KOPT-K1 (cell line): ENCODE measurements around the gene TPSG1.
"Not testable (repeated sequence)": the region's sequence is repeated elsewhere in the genome, so short reads cannot be mapped to it uniquely, and the experiment has no call there.

Experiments
- H3K27ac ChIP-seq: fragments of 200-600 bp; sonication (generic); 2 replicates; pipeline ENCODE4 v1.5.1; 2016; ENCODE audit warnings: antibody characterized with exemption, mild to moderate bottlenecking, low read depth, low read length; ENCODE audit not compliant: poor library complexity, severe bottlenecking
- H3K36me3 ChIP-seq: fragments of 200-600 bp; sonication (generic); 2 replicates; pipeline ENCODE4 v1.5.1; 2017; ENCODE audit warnings: antibody characterized with exemption, mild to moderate bottlenecking, low read length, moderate library complexity; ENCODE audit not compliant: insufficient read depth
- H3K9me3 ChIP-seq: fragments of 200-600 bp; sonication (generic); 2 replicates; pipeline ENCODE4 v1.5.1; 2017; ENCODE audit warnings: antibody characterized with exemption, low read length, mild to moderate bottlenecking; ENCODE audit not compliant: insufficient read depth, poor library complexity, severe bottlenecking

TPSG1 gene

DNA sequence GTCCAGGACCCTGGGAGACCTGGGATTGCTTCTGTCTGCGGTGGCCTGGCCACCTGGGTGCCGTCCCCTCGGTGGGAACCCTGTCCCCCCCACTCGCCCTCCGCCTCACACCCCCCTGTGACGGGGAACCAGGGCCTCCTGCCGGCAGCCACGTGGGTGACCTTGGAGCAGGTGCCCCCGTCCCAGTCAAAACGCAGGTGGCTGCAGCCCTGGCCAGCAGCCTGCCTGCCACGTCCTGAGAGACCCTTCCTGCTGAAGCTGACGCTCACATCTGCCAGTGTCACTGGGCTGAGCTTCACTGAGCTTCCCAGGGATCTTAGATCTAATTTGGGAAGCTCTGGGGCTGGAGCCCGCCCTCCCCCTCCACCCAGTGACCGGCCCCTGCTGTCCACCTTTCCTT, 1.6 kb upstream of the TPSG1 start:
- H3K36me3 ChIP-seq, H3K9me3 ChIP-seq, H3K27ac ChIP-seq: not testable (repeated sequence)

DNA sequence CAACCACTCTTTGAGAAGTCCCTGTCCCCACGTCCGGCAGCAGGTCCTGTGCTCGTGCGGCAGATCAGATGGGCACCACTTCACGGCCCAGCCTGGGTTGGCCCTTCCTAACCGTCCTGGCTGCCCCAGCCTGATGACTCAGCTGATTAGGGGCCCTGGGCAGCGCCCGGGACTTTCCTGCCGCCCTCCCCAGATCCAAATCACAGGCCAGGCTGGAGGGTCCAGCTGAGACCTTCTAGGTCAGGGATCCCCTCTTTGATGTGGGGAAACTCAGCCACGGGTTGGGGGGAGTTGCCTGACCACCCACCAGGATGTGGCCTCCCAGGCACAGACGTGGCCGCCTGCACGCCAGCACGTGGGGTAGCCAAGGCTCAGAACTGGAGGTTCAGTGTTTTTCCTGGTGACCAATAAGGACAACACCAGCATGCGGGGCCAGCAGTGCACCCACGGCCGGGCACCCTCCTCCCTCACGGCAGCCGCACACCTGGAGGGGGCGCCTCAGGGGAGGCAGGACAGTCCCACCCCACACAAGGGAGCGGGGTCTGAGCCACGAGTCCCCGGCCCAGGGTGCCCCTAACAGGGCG, 752 bp upstream of the TPSG1 start:
- H3K9me3 ChIP-seq, H3K36me3 ChIP-seq, H3K27ac ChIP-seq: not testable (repeated sequence)

DNA sequence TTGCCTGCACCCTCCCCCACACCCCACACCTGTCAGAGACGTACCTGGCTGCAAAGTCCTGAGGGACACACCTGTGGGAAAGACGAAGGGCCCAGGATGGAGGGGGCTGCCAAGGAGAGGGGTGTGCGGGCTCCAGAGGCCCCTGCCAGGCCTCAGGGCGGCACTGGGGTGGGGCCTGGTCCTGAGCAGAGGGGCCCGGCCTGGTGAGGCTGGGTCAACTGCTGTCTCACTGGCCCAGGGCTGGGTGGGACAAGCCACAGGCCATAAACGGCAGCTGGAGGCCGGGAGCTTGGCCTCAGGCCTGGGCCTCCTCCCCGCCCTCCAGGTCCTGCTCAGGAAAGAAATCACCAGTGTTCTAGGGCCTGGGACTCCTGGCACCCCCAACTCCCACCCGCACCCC, 510 bp downstream of the TPSG1 start:
- Histone ChIP-seq H3K9me3 (no peaks in the 10 kb centered on the region), H3K36me3 (no peaks in the 10 kb centered on the region), H3K27ac (no peak overlapping the region)

DNA sequence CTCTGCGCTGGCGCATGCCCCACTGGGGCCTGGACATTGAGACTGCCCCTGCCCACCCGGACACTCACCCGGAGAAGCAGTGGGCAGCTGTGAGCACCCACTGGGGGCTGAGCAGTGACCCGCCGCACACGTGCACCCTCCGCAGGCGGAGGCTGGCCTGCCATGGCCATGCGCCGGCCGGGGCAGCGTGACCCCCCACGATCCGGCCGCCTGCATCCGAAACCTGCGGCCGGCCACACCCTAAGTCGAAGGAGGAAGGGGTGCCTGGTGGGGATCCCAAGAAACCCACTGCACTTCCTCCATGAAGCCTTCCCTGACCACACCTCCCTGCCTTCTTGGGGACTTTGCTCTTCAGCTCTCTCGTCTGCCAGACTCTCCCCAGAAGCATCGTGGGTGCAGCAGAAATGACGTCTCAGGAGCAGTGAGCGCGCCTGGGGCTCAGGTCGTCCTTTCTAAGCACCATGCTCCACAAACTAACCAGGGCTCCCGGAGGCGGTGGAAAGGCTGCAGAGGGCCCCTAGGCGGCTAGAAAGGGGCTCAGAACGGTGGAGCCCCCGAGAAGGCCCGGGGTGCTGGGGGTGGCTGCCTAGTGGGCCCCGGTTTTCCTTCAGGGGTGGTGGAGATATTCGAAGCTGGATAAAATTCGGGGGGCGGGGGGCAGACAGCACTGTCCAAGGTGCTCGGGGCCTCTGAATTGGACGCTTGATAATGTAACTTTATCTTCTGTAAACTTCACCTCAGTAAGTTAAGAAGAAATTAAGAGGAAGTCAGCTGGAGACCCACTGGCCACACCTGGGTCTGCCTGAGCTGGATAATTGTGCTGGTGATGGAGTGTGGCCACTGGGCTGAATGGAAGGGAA, 1.5 kb downstream of the TPSG1 start:
- H3K27ac ChIP-seq: no peak overlapping the region
- H3K9me3 ChIP-seq: no peaks in the 10 kb centered on the region
- no peaks in the 10 kb centered on the region for H3K36me3 ChIP-seq

DNA sequence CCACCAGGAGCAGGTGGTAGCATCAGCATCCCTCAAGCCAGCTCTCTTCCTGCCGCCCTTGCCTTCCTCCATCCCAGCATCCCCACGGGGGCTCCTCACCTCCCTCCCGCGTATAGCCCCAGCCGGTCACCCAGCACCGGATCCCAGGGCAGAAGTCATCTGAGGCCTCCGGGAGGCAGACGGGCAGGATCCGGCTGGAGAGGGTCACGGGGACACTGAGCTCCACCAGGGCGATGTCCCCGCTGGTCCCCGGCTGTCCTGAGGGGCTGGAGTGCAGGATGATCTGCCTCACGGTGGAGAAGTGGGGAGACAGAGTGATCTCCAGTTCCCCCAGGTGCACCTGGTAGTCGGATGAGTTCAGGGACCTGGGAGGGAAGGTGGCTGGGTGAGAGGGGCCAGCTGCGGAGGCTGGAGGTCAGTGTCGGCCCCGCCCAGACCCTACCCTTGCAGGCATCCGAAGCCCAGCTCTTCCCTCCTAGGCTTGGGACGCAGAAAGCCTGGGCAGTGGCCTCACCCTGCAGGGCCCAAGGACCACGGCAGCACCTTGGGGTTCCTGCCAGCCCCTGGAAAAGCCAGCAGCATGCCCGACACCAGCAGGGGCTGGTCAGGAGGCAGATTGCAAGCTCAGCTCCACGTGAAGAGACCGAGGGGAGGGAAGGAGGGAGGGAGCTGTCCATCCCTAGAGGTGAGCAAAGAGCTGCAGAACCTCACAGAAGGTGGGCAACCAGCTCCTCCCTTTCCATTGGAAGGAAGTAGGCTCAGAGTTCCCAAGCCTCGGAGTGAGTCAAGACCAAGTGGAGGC, 2.3 kb downstream of the TPSG1 start:
- Histone ChIP-seq H3K36me3 (no peaks in the 10 kb centered on the region), H3K9me3 (no peaks in the 10 kb centered on the region), H3K27ac (no peak overlapping the region)

DNA sequence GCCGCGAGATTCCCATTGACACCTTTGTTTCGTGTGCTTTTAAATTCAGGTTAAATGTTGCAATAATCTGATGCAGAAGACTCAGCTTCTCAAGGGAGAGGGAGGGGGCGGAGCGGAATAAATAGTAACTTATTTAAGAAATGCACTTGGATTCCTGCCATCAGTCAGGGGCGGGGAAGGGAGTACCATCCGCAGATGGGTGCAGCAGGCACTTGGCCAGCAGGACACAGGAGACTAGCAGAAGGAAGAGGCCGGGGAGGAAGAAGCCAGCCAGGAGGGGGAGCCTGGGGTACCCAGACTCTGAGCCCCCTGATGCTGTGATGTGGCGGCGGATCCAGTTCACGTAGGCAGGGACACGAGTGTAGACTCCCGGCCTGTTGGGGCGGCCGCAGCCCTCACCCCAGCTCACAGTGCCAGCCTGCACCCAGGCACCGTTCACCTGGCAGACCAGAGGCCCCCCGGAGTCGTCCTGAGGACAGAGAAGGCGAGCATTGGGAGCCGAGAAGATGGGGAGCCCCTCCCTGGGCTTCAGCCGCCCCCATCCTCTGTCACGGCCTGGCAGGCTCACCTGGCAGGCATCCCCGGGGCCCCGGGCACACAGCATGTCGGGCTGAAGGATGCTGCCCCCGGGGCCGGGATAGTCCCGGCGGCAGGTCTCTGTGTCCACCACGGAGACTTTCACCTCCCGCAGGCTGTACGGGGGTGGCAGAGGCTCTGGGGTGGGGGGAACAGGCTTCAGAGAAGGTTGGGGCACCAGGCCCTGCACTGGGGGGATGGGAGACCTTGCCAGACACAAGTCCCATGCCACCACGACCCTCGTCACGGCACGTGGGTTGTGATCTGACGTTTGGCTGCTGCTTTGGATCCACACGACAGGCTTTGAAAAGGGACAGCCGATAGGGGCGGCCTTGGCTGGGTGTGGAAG, 3.2 kb downstream of the TPSG1 start:
- Histone ChIP-seq H3K36me3 (no peaks in the 10 kb centered on the region), H3K9me3 (no peaks in the 10 kb centered on the region), H3K27ac (no peak overlapping the region)

DNA sequence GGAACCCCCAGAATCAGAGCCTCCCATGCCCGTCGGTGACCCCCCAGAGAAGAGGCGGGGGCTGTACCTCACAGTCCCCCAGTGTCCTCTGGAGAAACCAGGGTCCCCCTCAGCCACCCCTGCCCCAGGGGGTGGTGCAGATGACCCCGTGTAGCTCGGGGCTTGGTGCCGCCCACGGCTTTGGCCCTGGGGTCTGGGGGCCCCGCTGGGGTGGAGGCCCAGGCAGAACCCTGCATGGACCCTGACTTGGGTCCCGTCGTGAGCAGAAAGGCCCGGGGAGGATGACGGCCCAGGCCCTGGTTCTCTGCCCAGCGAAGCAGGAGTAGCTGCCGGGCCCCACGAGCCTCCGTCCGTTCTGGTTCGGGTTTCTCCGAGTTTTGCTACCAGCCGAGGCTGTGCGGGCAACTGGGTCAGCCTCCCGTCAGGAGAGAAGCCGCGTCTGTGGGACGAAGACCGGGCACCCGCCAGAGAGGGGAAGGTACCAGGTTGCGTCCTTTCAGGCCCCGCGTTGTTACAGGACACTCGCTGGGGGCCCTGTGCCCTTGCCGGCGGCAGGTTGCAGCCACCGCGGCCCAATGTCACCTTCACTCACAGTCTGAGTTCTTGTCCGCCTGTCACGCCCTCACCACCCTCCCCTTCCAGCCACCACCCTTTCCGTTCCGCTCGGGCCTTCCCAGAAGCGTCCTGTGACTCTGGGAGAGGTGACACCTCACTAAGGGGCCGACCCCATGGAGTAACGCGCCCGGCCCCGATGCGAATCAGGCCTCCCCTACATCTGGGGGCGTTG, 4.0 kb downstream of the TPSG1 start:
- no peak overlapping the region for H3K27ac ChIP-seq
- no peaks in the 10 kb centered on the region for H3K36me3 ChIP-seq
- H3K9me3 ChIP-seq: no peaks in the 10 kb centered on the region

DNA sequence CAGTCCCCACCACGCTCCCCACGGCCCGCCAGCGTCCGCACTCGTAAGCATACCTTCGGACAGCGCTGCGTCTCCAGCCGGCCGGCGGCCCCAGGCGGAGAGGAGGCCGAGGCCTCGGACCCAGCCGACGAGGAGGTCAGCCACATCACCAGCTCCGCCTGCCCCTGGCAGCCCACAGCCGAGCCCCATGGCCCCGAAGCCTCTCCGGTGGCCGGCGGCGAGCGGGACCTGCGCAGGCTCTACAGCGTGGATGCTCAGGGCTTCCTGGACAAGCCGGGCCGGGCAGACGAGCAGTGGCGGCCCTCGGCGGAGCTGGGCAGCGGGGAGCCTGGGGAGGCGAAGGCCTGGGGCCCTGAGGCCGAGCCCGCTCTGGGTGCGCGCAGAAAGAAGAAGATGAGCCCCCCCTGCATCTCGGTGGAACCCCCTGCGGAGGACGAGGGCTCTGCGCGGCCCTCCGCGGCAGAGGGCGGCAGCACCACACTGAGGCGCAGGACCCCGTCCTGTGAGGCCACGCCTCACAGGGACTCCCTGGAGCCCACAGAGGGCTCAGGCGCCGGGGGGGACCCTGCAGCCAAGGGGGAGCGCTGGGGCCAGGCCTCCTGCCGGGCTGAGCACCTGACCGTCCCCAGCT, 4.9 kb downstream of the TPSG1 start:
- Histone ChIP-seq H3K9me3 (no peaks in the 10 kb centered on the region), H3K36me3 (no peaks in the 10 kb centered on the region), H3K27ac (no peak overlapping the region)

DNA sequence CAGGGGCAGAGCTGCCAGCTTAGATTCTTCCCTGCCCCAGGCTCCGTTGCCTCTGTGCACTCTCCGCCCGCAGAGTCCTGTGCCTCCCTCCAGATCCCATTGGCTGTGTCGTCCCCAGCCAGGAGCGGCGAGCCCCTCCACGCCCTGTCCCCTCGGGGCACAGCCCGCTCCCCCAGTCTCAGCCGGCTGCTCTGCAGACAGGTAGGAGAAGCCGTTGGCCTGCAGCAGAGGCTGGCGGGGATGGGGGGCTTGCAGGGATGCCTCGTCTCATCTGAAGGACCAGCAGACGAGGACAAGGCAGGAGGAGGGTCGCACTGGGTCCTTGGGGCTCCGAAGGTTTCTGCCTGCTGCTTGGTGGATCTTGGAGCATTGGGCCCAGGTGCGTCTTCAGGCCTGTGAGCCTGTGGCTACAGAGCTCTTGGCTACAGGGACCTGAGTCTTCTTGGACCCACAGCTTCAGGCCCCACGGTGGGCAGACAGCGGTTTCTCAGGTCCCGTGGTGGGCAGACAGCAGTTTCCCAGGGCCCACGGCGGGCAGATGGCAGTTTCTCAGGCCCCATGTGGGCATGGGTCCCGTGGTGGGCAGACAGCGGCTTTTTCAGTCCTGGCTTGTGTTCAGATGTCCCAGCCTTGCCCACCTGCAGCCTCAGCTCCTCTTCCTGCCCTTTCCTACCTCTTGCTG, 6.0 kb downstream of the TPSG1 start:
- Histone ChIP-seq H3K27ac (no peak overlapping the region), H3K9me3 (no peaks in the 10 kb centered on the region), H3K36me3 (no peaks in the 10 kb centered on the region)

DNA sequence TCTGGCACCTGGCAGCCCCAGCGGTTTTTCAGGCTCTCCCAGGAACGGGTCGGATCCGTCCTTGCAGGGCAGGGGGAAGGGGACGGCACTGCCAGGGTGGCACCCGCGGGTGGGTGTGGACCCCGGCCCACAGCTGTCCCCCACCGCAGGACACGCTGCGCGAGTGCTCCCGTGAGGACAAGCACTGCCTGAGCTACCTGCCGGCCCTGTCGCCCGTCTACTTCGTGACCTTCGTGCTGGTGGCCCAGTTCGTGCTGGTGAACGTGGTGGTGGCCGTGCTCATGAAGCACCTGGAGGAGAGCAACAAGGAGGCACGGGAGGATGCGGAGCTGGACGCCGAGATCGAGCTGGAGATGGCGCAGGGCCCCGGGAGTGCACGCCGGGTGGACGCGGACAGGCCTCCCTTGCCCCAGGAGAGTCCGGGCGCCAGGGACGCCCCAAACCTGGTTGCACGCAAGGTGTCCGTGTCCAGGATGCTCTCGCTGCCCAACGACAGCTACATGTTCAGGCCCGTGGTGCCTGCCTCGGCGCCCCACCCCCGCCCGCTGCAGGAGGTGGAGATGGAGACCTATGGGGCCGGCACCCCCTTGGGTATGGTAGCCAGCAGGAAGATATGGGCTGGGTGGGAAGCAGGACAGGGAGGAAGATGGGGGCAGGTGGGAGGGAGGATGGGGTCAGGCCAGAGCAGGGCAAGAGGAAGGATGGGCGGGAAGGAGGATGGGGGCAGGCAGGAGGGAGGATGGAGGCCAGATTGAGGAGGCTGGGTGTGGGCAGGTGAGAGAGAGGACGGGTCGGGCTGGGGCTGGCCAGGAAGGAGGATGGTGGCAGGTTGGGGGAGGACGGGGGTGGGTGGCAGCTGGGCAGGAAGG, 6.8 kb downstream of the TPSG1 start:
- no peaks in the 10 kb centered on the region for H3K9me3 ChIP-seq
- H3K27ac ChIP-seq: no peak overlapping the region

DNA sequence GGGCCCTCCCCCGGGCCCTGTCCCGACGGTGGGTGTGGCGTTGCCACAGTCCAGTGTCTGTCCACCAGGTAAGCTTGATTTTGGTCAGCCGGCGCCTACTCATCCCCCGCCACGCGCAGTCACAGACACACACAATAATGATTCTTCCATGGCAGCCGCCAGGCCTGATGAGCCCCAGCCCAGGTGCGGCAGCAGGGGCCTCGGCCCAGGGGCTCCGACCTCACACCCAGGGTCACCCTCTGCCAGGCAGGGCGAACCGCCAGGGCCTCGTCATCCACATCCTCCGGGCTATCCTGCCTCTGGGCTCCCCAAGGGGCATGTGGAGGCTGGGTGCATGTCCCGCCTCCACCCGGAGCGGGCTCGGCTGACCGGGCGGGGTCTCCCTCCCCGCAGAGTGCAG, 7.5 kb downstream of the TPSG1 start:
- H3K27ac ChIP-seq: no peak overlapping the region
- no peaks in the 10 kb centered on the region for H3K9me3 ChIP-seq
- H3K36me3 ChIP-seq: no peaks in the 10 kb centered on the region

More for the DNA sequence above, 6.8 kb downstream of the TPSG1 start:
- H3K36me3 ChIP-seq: no peaks in the 10 kb centered on the region

DNA sequence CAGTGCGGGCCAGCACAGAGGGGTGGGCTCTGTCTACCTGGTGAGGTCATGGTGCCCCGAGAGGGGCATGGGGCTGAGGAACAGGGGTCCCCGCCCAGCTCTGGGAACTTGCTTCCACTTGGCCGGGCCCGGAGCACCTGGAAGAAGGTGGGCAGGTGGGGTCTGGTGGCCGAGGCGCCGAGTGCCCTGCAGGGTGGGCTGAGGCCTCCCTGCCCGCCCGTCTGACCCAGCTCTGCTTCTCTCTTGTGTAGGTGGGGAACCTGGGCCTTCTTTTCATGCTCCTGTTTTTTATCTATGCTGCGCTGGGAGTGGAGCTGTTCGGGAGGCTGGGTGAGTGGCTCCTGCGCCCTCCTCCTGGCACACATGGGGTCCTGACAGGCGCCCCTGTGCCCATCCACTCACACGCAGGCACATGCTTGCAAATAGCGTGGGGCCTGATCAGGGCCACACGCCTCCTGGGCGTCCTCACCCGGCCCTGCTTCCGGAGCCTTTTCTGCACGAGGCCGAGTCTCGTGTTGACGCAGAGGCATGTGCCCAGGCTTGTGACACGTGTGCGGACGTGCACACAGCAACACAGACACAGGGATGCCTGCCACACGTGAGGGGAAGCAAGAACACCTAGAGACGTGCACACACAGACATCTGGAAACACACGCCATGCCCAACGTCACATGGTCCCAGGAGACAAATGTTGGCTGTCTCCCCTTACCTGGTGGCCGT, 8.2 kb downstream of the TPSG1 start:
- H3K36me3 ChIP-seq: no peaks in the 10 kb centered on the region
- H3K9me3 ChIP-seq: no peaks in the 10 kb centered on the region
- no peak overlapping the region for H3K27ac ChIP-seq
